GM18520 (cell line): ENCODE measurements around the gene ST6GAL1.
A peak's percentile ranks its signal among the peaks of the same experiment; 100 is the strongest.

ENCODE experiments used
- ATAC-seq: cut with Tn5 transposase; IDR thresholded peaks from one replicate; pipeline ENCODE4 v1.9.1; 2021; ENCODE audit not compliant: unreplicated experiment

Gene ST6GAL1

GRCh38 chr3:186939536-186939935, 9.2 kb downstream of the ST6GAL1 start:
- no peak for ATAC-seq

DNA sequence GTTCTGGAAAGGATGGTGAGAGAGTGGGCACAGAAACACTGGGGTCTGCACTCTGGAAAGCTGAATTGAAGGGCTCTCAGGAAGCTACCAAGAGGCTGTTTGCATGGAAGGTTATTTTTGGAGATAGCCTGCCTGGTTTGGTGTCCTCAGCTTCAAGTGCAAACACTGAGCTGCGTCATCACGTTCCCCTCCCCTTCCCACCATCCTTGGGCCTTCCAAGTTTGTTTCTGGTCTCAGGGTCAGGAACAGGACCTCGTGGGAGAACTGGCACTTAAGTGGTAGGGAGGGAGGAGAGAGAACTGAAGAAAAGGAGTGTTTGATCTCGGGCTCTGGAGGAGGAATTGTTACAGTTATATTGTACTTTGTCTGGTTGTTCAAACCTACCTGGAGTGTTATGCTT, 10.6 kb downstream of the ST6GAL1 start:
- no peak for ATAC-seq

- ATAC-seq, result no peak
Measured at GRCh38 chr3:186942168-186942567, 11.8 kb downstream of the ST6GAL1 start.

DNA sequence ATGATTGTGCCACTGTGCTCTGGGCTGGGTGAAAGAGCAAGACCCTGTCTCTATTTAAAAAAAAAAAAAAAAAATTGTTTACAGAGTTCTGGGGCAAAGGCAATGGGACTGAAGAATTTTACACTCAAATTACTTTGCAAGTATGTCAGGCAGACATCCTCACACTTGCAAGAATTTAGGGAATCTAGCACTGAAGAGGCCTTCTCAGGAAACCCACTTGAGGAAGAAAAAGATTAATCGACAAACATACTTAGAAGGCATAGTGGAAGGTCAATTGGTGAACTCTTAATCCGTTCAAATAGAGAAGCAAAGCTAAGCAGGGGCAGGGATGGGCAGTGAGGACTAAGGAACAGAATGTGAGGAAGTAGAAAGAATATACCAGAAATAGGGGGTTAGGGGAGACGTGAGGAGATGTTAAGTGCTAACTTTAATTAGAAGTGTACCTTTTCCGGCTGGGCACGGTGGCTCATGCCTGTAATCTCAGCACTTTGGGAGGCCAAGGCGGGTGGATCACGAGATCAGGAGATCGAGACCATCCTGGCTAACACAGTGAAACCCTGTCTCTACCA, 15.0 kb downstream of the ST6GAL1 start:
- ATAC-seq, result no peak

GRCh38 chr3:186946756-186947375, 16.5 kb downstream of the ST6GAL1 start:
- no peak for ATAC-seq

GRCh38 chr3:186949281-186949982, 19.1 kb downstream of the ST6GAL1 start:
- no peak for ATAC-seq

DNA sequence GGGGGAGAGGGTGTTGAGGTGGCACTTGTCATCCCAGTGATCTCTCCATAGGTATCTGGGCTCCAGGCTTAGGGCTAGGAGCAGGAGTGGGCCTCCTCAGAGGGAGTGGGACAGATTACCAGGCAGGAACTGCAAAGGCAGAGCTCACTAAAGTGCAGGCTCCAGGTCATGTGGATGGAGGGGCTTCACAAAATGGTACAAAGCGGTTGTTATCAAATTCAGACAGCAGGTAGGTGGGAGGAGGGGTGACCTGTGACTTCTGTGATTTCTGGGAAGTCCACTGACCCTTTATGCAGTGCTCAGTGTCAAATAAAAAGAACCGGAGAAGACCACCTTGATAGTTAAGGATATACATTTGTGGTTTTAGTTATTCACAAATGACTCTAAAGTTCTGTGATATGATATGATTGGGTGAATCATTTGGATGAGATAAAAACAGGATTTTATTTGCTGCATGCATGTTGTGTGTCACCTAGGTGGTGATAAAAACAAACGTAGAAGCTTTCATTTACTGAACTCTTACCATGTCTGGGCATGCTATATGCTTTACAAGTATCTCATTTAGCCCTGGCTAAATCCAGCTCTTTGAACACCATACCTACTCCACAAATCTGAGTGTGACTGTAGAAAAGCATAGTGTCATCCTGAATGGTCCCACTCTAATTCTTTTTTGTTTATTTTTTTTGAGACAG, 20.2 kb downstream of the ST6GAL1 start:
- ATAC-seq, result no peak

DNA sequence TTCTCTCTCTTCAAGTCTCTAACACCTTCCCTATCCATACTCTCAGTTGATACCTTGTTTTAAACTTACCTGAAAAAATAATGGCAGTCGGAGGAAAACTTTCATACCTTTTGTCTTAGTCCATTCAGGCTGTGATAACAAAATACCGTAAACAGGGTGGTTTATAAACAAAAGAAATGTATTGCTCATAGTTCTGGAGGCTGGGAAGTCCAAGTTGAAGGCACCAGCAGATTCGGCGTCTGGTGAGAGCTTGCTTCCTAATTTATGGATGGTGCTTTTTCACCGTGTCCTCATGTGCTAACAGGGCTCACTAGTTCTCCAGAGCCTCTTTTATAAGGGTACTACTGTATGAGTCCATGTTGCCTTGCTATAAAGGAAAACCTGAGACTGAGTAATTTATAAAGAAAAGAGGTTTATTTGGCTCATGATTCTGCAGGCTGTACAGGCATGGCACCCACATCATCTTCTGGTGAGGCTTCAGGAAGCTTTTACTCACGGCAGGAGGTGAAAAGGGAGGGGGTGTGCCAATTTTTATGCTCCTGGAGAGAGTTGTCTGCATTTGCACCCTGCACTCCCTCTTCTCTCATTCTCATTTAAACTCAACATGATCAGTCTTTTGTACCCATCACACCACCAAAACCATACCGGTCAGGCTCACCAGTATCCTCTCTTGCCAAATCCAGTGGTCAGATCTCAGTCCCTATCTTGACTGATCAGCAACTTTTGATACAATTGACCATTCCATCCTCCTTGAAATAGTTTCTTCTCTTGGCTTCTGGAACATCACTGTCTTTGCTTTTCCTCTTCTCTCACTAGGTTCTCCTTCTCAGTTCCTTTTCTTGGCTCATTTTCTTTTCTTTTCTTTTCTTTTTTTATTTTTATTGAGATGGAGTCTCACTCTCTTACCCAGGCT, 21.6 kb downstream of the ST6GAL1 start:
- ATAC-seq, result no peak

DNA sequence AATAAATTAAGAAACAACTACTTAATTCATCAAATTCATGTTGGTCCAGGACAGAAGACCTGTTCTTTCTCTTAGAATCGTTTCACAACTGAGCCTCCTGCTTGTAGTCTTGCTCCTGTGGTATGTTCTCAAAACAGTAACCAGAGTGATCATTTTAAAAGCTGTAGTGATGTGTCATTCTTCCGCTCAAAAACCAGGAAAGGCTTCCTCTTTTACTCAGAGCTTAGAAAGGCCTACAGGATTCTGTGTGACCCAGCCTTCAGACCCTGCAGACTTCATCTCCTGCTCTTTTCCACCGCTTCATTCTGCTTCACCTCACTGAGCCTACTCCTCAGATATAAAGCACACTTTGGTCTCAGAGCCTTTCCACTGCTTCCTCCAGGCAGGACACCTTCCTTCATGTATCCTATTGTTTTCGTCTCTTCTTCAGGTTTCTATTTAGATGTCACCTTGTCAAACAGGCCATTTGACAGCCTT, 22.7 kb downstream of the ST6GAL1 start:
- no peak for ATAC-seq

GRCh38 chr3:186953992-186954699, 23.8 kb downstream of the ST6GAL1 start:
- peak; percentile 52 for ATAC-seq

- no peak for ATAC-seq
Measured at GRCh38 chr3:186955898-186956696, 25.8 kb downstream of the ST6GAL1 start.

DNA sequence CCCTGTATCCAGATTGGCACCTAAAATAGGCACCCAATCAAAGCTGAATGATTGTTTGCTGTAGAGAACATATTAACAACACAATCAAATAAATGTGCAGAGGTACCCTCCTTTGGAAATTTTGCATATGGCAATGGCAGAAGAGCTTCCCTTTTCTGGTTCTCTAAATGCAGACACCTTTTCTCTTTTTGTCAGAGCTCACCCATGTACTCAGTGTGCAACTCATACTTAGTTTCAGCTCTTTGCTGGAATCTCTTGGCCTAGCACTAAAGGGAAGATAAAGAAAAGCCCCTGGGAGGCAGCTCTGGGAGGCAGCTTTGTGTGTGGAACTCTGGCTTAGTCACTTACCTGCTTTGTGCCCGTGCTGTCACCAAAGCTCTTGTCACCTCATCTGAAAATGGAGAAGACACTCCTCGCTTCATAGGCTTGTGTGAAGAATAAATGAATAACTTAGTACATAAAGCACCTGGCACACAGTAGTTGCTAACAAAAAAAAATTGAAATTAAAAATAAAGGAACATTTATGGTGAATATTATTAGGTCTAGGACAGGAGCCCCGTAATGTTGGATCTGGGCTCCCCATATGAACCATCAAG, 28.8 kb downstream of the ST6GAL1 start:
- no peak for ATAC-seq

DNA sequence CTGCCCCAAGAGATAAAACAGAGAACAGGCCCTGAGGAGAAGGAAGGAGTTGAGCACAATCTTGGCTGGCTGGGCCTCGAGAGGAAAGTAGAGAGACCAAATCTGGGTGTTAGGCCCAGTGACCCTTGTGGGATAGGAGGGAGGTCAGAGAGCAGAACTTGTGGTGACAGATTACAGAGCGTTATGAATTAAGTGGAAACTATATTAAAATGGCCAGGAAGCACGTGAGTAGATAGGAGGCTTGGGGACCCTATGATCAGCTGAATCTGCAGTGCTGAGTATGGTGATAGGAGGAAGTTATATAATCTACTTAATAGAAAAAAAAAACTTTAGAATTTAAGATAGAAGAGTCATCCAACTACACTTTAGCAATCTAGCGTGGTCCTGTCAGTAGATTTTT, 30.0 kb downstream of the ST6GAL1 start:
- ATAC-seq, result no peak

- no peak for ATAC-seq
Measured at GRCh38 chr3:186962445-186962844, 32.1 kb downstream of the ST6GAL1 start.

DNA sequence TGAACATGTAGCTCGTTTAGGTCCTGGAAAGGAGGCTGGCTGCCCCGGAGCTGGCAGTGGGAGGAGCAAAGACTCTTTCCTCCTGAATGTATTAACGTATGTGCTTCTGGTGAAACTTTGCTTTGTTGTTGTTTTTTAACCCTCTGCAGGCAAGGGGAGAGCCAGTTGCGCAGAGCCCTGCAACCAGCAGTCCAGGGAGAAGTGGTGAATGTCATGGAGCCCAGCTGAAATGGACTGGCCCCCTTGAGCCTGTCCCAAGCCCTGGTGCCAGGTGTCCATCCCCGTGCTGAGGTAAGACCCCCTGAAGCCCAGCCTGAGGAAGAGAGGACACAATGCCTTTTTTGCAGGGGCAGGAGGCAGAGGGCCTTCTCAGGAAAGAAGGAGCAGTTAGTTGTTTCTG, 33.3 kb downstream of the ST6GAL1 start:
- ATAC-seq, result no peak

GRCh38 chr3:186964071-186964470, 33.7 kb downstream of the ST6GAL1 start:
- no peak for ATAC-seq

GRCh38 chr3:186964616-186965015, 34.3 kb downstream of the ST6GAL1 start:
- ATAC-seq, result no peak

- no peak for ATAC-seq
Measured at GRCh38 chr3:186965141-186965879, 35.0 kb downstream of the ST6GAL1 start.
